ENCODE measurements around the gene EXOSC2.
A peak's percentile ranks its signal among the peaks of the same experiment; 100 is the strongest.

- TF ChIP-seq, protein P1, sequence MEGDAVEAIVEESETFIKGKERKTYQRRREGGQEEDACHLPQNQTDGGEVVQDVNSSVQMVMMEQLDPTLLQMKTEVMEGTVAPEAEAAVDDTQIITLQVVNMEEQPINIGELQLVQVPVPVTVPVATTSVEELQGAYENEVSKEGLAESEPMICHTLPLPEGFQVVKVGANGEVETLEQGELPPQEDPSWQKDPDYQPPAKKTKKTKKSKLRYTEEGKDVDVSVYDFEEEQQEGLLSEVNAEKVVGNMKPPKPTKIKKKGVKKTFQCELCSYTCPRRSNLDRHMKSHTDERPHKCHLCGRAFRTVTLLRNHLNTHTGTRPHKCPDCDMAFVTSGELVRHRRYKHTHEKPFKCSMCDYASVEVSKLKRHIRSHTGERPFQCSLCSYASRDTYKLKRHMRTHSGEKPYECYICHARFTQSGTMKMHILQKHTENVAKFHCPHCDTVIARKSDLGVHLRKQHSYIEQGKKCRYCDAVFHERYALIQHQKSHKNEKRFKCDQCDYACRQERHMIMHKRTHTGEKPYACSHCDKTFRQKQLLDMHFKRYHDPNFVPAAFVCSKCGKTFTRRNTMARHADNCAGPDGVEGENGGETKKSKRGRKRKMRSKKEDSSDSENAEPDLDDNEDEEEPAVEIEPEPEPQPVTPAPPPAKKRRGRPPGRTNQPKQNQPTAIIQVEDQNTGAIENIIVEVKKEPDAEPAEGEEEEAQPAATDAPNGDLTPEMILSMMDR (IDR thresholded peaks at IDR 0.05) = peak; percentile 83
- TF ChIP-seq EZH2 (IDR thresholded peaks at IDR 0.05) = peak; percentile 24
- peak; percentile 21 for TF ChIP-seq EZH2phosphoT487 (IDR thresholded peaks at IDR 0.05)
Observed at GRCh38 chr9:130682421-130683121, 11.0 kb upstream of the EXOSC2 start.
